ENCODE results near the gene RAD51D. TPM values are rescaled to one million over a fixed set of nuclear protein-coding genes. Genes with fewer than 3 reads are reported as not detected.
"Not testable (repeated sequence)": the region's sequence is repeated elsewhere in the genome, so short reads cannot be mapped to it uniquely, and the experiment has no call there.

RAD51D gene
- total RNA-seq, 2 donors from 2014 or later: 6.1 to 17.3 TPM

DNA sequence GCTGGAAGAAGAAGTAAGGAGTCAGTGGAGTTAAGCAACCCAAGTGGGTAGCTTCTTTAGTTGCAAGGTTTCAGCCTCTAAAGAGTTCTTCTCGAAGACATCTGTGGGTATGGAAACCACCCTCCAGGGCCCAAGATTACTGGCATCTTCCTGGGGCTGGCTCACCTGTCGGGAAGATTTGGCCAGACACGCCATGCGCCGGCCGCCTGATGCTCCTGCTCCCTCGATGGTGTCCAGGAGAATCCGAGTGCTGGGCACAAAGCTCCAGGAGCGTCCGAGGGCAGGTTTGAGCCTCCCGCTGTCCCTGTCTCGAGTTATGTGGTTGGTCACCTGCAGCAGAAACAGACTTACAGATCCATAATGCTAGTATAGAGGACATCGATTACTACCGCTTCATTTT, 18.6 kb downstream of the RAD51D start:
- intact Hi-C loops (cut with DNase I): no loop called here

DNA sequence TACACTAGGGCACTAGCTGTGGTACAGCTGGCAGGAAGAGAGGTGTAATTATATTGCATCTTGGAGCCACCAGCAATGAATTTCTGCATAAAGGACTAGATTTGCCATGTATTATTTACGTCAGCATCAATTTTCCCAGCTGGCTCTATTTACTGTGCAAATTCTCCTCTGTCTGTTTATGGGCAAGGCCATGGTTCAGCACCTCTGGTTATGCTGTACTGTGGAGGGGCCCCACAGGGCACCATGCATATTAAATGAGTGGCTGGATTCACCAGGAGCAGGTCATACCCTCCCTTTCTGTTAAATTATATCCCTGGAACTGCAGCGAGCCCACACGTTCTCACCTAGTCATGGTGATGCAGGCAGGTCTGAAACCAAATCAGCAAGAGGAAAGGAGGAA, 19.8 kb downstream of the RAD51D start:
- intact Hi-C loops (cut with DNase I): no loop called here
- no peak overlapping the region for H3K9ac ChIP-seq (ENCODE audit: low read depth in 2 of 2, low read length in 2 of 2)
- no peaks in the 10 kb centered on the region for H3K4me1 ChIP-seq
- no peak overlapping the region for H3K4me3 ChIP-seq
- no peaks in the 10 kb centered on the region for H3K27me3 ChIP-seq
- H3K36me3 ChIP-seq: no peaks in the 10 kb centered on the region
- TF ChIP-seq, protein P1, sequence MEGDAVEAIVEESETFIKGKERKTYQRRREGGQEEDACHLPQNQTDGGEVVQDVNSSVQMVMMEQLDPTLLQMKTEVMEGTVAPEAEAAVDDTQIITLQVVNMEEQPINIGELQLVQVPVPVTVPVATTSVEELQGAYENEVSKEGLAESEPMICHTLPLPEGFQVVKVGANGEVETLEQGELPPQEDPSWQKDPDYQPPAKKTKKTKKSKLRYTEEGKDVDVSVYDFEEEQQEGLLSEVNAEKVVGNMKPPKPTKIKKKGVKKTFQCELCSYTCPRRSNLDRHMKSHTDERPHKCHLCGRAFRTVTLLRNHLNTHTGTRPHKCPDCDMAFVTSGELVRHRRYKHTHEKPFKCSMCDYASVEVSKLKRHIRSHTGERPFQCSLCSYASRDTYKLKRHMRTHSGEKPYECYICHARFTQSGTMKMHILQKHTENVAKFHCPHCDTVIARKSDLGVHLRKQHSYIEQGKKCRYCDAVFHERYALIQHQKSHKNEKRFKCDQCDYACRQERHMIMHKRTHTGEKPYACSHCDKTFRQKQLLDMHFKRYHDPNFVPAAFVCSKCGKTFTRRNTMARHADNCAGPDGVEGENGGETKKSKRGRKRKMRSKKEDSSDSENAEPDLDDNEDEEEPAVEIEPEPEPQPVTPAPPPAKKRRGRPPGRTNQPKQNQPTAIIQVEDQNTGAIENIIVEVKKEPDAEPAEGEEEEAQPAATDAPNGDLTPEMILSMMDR (IDR thresholded peaks at IDR 0.05): no peak
- no peak overlapping the region for H3K27ac ChIP-seq
- no peak for DNase-seq
- H3K9me3 ChIP-seq: no peaks in the 10 kb centered on the region

More for the DNA sequence above, 18.6 kb downstream of the RAD51D start:
- Histone ChIP-seq H3K9me3 (no peaks in the 10 kb centered on the region), H3K27ac (no peak overlapping the region), H3K4me3 (no peak overlapping the region), H3K36me3 (peaks cover 2% of the 10 kb centered on the region), H3K27me3 (no peaks in the 10 kb centered on the region), H3K9ac (ENCODE audit: low read depth in 2 of 2, low read length in 2 of 2) (no peak overlapping the region), H3K4me1 (no peaks in the 10 kb centered on the region)
- TF ChIP-seq, protein P1 (IDR thresholded peaks at IDR 0.05): no peak
- no peak for DNase-seq

DNA sequence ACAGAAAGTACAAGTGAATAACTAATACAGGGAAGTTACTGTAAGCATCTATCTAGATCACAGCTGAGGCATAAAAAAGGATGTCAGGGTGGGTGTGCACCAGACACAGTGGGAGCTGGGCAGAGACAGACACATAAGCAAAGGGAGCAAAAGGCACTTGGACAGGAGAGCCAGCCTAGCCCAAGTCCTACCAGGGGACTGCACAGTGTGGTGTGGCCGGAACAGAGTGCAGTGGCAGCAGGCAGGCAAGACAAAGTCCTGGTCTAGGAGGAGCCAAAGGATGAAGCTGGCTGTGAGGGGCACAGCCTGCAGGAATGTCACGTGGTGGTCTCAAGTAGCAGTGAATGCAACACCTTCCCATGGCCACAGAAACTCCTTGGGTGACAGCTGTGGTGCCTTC, 21.9 kb downstream of the RAD51D start:
- DNase-seq: no peak
- Histone ChIP-seq H3K27ac (no peak overlapping the region), H3K4me1 (no peaks in the 10 kb centered on the region), H3K27me3 (no peaks in the 10 kb centered on the region), H3K36me3 (no peaks in the 10 kb centered on the region), H3K9ac (ENCODE audit: low read depth in 2 of 2, low read length in 2 of 2) (no peak overlapping the region), H3K9me3 (no peaks in the 10 kb centered on the region), H3K4me3 (no peak overlapping the region)
- TF ChIP-seq, protein P1 (IDR thresholded peaks at IDR 0.05): no peak
- intact Hi-C loops (cut with DNase I): no loop called here

DNA sequence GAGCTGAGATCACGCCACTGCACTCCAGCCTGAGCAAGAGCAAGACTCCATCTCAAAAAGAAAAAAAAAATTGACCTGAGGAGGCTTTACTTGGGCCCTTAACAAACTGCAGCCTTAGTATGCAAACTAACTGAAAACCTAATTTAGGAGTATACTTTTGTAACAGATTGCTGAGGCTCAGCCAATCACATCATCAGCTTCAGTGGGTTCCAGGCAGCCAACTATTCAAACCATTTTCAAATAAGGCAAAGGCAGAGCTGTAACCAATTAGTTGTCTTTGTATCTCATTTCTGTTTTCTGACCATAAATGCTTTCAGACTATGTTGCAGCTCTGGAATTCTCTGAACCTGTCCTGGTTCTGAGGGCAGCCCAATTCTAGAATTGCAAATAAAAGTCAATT, 23.9 kb downstream of the RAD51D start:
- no peaks in the 10 kb centered on the region for H3K36me3 ChIP-seq
- no peak overlapping the region for H3K9ac ChIP-seq (ENCODE audit: low read depth in 2 of 2, low read length in 2 of 2)
- H3K9me3 ChIP-seq: no peaks in the 10 kb centered on the region
- H3K4me3 ChIP-seq: no peak overlapping the region
- no peak for DNase-seq
- H3K4me1 ChIP-seq: no peaks in the 10 kb centered on the region
- no peaks in the 10 kb centered on the region for H3K27me3 ChIP-seq
- no peak overlapping the region for H3K27ac ChIP-seq
- TF ChIP-seq, protein P1 (IDR thresholded peaks at IDR 0.05): no peak
- intact Hi-C loops (cut with DNase I): no loop called here

GRCh38 chr17:35094902-35095301, 24.8 kb downstream of the RAD51D start:
- Histone ChIP-seq H3K36me3 (no peaks in the 10 kb centered on the region), H3K4me3 (no peak overlapping the region), H3K27ac (no peak overlapping the region), H3K9ac (ENCODE audit: low read depth in 2 of 2, low read length in 2 of 2) (no peak overlapping the region), H3K27me3 (no peaks in the 10 kb centered on the region), H3K4me1 (peaks cover 2% of the 10 kb centered on the region), H3K9me3 (no peaks in the 10 kb centered on the region)
- TF ChIP-seq, protein P1 (IDR thresholded peaks at IDR 0.05): no peak
- intact Hi-C loops (cut with DNase I): no loop called here
- DNase-seq: no peak

DNA sequence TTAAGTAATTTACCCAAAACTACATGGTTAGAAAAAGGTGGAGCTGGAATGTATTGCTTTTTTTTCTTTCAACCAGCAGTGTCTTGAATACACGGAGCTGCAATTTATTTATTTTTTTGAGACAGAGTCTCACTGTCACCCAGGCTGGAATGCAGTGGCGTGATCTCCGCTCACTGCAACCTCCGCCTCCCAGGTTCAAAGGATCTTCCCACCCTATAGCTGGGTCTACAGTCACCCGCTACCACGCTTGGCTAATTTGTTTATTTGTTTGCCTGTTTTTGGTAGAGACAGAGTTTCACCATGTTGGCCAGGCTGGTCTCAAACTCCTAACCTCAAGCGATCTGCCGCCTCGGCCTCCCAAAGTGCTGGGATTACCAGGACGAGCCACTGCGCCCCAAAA, 29.0 kb downstream of the RAD51D start:
- H3K27me3 ChIP-seq; intact Hi-C loops (cut with DNase I); H3K9me3 ChIP-seq; H3K36me3 ChIP-seq; H3K9ac ChIP-seq (ENCODE audit: low read depth in 2 of 2, low read length in 2 of 2); DNase-seq; H3K27ac ChIP-seq; H3K4me3 ChIP-seq: not testable (repeated sequence)
- peaks cover 10% of the 10 kb centered on the region for H3K4me1 ChIP-seq

Data from colonic mucosa (tissue), 4 donors.